Measurements from ENCODE around the gene GLUD1.
"Not testable (repeated sequence)": the region's sequence is repeated elsewhere in the genome, so short reads cannot be mapped to it uniquely, and the experiment has no call there.

Gene GLUD1

DNA sequence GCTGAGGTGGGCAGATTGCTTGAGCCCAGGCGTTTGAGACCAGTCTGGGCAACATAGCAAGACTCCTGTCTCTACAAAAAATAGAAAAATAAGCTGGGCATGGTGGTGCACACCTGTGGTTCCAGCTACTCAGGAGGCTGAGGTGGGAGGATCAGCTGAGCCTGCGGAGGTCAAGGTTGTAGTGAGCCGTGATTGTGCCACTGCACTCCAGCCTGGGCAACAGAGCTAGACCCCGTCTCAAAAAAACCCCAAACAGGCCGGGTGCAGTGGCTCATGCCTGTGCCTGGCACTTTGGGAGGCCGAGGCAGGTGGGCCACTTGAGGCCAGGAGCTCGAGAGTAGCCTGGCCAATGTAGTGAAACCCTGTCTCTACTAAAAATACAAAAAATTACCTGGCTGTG, 51.1 kb downstream of the GLUD1 start:
- not testable (repeated sequence) for H3K4me1 ChIP-seq (ENCODE audit: control insufficient read depth, low read length); H3K4me3 ChIP-seq (ENCODE audit: low read length); H3K9me2 ChIP-seq (replicated peaks; ENCODE audit: control insufficient read depth, low read length); H3F3A ChIP-seq (ENCODE audit: control insufficient read depth, insufficient read depth); H3K27ac ChIP-seq (ENCODE audit: low read depth, low read length); H3K79me2 ChIP-seq (ENCODE audit: control insufficient read depth, low read length); H3K36me3 ChIP-seq (ENCODE audit: control insufficient read depth, low read length); H3K9me3 ChIP-seq (ENCODE audit: control insufficient read depth, insufficient read depth, low read length); H4K20me1 ChIP-seq (ENCODE audit: control insufficient read depth, insufficient read depth, low read depth, low read length); H3K4me2 ChIP-seq (ENCODE audit: low read length); H3K27me3 ChIP-seq (ENCODE audit: control insufficient read depth, low read length)

DNA sequence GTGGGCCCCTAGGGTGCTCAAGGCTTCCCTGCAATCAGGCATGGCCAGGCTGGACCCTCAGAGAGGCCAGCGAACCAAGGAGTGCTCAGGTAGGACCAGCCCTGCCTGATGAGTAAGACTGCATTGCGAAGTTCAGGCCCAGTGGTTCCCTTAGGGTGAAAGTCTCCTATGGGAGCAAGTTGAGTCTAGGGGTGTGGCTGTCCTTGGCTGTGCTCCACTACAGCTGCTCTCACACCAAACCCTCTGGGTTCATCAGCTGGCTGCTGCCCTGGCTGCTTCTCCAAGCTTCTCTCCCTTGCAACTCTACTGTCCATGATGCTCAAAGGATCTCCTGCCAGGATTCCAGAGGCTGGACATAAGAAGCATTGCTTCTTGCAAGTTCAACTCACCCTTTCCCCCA, 55.9 kb downstream of the GLUD1 start:
- Histone ChIP-seq H3K36me3 (ENCODE audit: control insufficient read depth, low read length) (no peaks in the 10 kb centered on the region), H3K27me3 (ENCODE audit: control insufficient read depth, low read length) (peaks cover 20% of the 10 kb centered on the region)

DNA sequence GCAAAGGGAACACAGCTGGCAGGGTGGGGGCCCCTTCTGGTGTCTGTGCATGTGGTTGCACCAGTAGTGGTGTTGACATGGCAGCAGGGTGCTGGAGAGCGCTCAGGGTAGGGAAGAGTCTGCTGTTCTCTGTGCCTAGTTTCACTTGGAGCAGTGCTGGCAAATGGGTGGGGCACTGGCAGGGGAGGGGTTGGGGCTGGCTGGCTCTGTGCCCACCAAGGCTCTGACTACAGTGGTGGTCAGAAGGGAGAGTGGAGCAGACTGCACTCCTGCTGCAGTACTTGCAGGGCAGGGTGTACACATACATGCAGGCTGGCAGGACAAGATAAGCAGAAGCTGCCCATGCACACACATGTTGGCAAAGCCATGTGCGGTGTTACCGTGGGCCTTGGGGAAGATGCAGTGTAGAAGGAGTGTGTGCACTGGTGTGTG, 56.3 kb downstream of the GLUD1 start:
- Histone ChIP-seq H3K27me3 (ENCODE audit: control insufficient read depth, low read length) (peaks cover 20% of the 10 kb centered on the region), H3K4me3 (ENCODE audit: low read length) (no peak overlapping the region), H3K9me3 (ENCODE audit: control insufficient read depth, insufficient read depth, low read length) (no peaks in the 10 kb centered on the region), H3K79me2 (ENCODE audit: control insufficient read depth, low read length) (no peaks in the 10 kb centered on the region), H3K27ac (ENCODE audit: low read depth, low read length) (no peak overlapping the region), H3F3A (ENCODE audit: control insufficient read depth, insufficient read depth) (no peaks in the 10 kb centered on the region), H4K20me1 (ENCODE audit: control insufficient read depth, insufficient read depth, low read depth, low read length) (no peaks in the 10 kb centered on the region), H3K36me3 (ENCODE audit: control insufficient read depth, low read length) (no peaks in the 10 kb centered on the region), H3K4me1 (ENCODE audit: control insufficient read depth, low read length) (no peaks in the 10 kb centered on the region), H3K4me2 (ENCODE audit: low read length) (no peak overlapping the region), H3K9me2 (replicated peaks; ENCODE audit: control insufficient read depth, low read length) (no peaks in the 10 kb centered on the region)
- TF ChIP-seq, protein P1, sequence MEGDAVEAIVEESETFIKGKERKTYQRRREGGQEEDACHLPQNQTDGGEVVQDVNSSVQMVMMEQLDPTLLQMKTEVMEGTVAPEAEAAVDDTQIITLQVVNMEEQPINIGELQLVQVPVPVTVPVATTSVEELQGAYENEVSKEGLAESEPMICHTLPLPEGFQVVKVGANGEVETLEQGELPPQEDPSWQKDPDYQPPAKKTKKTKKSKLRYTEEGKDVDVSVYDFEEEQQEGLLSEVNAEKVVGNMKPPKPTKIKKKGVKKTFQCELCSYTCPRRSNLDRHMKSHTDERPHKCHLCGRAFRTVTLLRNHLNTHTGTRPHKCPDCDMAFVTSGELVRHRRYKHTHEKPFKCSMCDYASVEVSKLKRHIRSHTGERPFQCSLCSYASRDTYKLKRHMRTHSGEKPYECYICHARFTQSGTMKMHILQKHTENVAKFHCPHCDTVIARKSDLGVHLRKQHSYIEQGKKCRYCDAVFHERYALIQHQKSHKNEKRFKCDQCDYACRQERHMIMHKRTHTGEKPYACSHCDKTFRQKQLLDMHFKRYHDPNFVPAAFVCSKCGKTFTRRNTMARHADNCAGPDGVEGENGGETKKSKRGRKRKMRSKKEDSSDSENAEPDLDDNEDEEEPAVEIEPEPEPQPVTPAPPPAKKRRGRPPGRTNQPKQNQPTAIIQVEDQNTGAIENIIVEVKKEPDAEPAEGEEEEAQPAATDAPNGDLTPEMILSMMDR (IDR thresholded peaks at IDR 0.05; ENCODE audit: low read depth, low read length, poor library complexity, severe bottlenecking): no peak
- TF ChIP-seq EZH2phosphoT487 (IDR thresholded peaks at IDR 0.05; ENCODE audit: borderline replicate concordance, low read length): no peak

More for the DNA sequence above, 55.9 kb downstream of the GLUD1 start:
- no peaks in the 10 kb centered on the region for H3K9me2 ChIP-seq (replicated peaks; ENCODE audit: control insufficient read depth, low read length)
- H3K27ac ChIP-seq (ENCODE audit: low read depth, low read length): no peak overlapping the region
- H3F3A ChIP-seq (ENCODE audit: control insufficient read depth, insufficient read depth): no peaks in the 10 kb centered on the region
- H3K4me1 ChIP-seq (ENCODE audit: control insufficient read depth, low read length): no peaks in the 10 kb centered on the region
- no peaks in the 10 kb centered on the region for H4K20me1 ChIP-seq (ENCODE audit: control insufficient read depth, insufficient read depth, low read depth, low read length)
- H3K4me2 ChIP-seq (ENCODE audit: low read length): no peak overlapping the region
- no peaks in the 10 kb centered on the region for H3K9me3 ChIP-seq (ENCODE audit: control insufficient read depth, insufficient read depth, low read length)
- no peak for TF ChIP-seq EZH2phosphoT487 (IDR thresholded peaks at IDR 0.05; ENCODE audit: borderline replicate concordance, low read length)
- TF ChIP-seq, protein P1 (IDR thresholded peaks at IDR 0.05; ENCODE audit: low read depth, low read length, poor library complexity, severe bottlenecking): no peak
- H3K79me2 ChIP-seq (ENCODE audit: control insufficient read depth, low read length): no peaks in the 10 kb centered on the region
- H3K4me3 ChIP-seq (ENCODE audit: low read length): no peak overlapping the region

DNA sequence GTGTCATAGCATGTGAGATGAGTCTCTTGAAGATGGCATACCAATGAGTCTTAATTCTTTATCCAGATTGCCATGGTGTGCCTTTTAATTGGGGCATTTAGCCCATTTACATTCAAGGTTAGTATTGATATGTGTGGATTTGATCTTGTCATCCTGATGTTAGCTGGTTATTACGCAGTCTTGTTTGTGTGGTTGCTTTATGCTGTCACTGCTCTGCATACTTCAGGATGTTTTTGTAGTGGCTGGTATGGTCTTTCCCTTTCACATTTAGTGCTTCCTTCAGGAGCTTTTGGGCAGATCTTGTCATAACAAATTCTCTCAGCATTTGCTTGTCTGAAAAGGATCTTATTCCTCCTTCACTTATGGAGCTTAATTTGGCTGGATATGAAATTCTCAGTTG, 58.0 kb downstream of the GLUD1 start:
- Histone ChIP-seq H3K79me2 (ENCODE audit: control insufficient read depth, low read length) (no peaks in the 10 kb centered on the region), H3K9me3 (ENCODE audit: control insufficient read depth, insufficient read depth, low read length) (no peaks in the 10 kb centered on the region), H4K20me1 (ENCODE audit: control insufficient read depth, insufficient read depth, low read depth, low read length) (no peaks in the 10 kb centered on the region), H3K36me3 (ENCODE audit: control insufficient read depth, low read length) (no peaks in the 10 kb centered on the region), H3F3A (ENCODE audit: control insufficient read depth, insufficient read depth) (no peaks in the 10 kb centered on the region), H3K4me3 (ENCODE audit: low read length) (no peak overlapping the region), H3K4me1 (ENCODE audit: control insufficient read depth, low read length) (no peaks in the 10 kb centered on the region), H3K27me3 (ENCODE audit: control insufficient read depth, low read length) (peaks cover 20% of the 10 kb centered on the region), H3K9me2 (replicated peaks; ENCODE audit: control insufficient read depth, low read length) (no peaks in the 10 kb centered on the region), H3K4me2 (ENCODE audit: low read length) (no peak overlapping the region), H3K27ac (ENCODE audit: low read depth, low read length) (no peak overlapping the region)
- TF ChIP-seq EZH2phosphoT487 (IDR thresholded peaks at IDR 0.05; ENCODE audit: borderline replicate concordance, low read length): no peak
- TF ChIP-seq, protein P1 (IDR thresholded peaks at IDR 0.05; ENCODE audit: low read depth, low read length, poor library complexity, severe bottlenecking): no peak
